Astrocyte of the spinal cord (primary cell): ENCODE results near the gene CAPG.

Source experiments
- DNase-seq: peaks from one replicate; pipeline ENCODE4 v3.0.0; 2011; ENCODE audit warnings: low read depth, low spot score
- H3K4me3 ChIP-seq: 2 replicates; pipeline ENCODE4 v1.5.1; 2011; ENCODE audit warnings: low read depth, mild to moderate bottlenecking, low read length, moderate library complexity
- in situ Hi-C: cut with HindIII; loops from 2 replicates; pipeline ENCODE4 v1.10.0; 2017; ENCODE audit warnings: low sequenced_read_pairs
- TF ChIP-seq, protein P1 (sequence below): IDR thresholded peaks from 2 replicates; pipeline ENCODE4 v1.5.1; 2012; ENCODE audit warnings: low read depth, mild to moderate bottlenecking, low read length, inconsistent platforms

CAPG gene

GRCh38 chr2:85428343-85428881 lies 18.2 kb upstream of the CAPG start:
- in situ Hi-C loops: no loop called here
- TF ChIP-seq, protein P1, sequence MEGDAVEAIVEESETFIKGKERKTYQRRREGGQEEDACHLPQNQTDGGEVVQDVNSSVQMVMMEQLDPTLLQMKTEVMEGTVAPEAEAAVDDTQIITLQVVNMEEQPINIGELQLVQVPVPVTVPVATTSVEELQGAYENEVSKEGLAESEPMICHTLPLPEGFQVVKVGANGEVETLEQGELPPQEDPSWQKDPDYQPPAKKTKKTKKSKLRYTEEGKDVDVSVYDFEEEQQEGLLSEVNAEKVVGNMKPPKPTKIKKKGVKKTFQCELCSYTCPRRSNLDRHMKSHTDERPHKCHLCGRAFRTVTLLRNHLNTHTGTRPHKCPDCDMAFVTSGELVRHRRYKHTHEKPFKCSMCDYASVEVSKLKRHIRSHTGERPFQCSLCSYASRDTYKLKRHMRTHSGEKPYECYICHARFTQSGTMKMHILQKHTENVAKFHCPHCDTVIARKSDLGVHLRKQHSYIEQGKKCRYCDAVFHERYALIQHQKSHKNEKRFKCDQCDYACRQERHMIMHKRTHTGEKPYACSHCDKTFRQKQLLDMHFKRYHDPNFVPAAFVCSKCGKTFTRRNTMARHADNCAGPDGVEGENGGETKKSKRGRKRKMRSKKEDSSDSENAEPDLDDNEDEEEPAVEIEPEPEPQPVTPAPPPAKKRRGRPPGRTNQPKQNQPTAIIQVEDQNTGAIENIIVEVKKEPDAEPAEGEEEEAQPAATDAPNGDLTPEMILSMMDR: no peak
- DNase-seq: no peak
- H3K4me3 ChIP-seq: no peak overlapping the region

- TF ChIP-seq, protein P1: no peak
- H3K4me3 ChIP-seq: no peak overlapping the region
- in situ Hi-C loops: no loop called here
- no peak for DNase-seq
Observed at GRCh38 chr2:85427300-85427835, 17.2 kb upstream of the CAPG start.

GRCh38 chr2:85425588-85425987 lies 15.4 kb upstream of the CAPG start:
- in situ Hi-C loops: no loop called here
- no peak overlapping the region for H3K4me3 ChIP-seq
- TF ChIP-seq, protein P1: no peak
- no peak for DNase-seq

GRCh38 chr2:85423525-85423924 lies 13.4 kb upstream of the CAPG start:
- in situ Hi-C loops: loop anchor here (25.0 kb wide), 1 partner anchor 114 kb away; the partner anchor contains the start of gene MAT2A
- TF ChIP-seq, protein P1: no peak
- no peak for DNase-seq
- H3K4me3 ChIP-seq: no peak overlapping the region

DNA sequence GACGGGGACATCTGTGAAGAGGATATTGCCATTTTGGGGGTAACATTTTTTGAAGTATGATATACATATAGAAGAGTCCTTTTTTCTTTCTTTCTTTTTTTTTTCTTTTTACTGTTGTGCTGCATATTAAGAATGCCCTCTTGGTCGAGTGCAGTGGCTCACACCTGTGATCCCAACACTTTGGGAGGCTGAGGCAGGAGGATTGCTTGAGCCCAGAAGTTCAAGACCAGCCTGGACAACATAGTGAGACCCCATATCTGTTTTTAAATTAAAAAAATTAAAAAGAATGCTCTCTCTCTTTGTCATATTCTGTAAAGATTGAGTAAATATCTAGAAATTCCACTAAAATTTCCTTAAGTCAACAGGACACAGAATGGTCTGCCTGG lies 11.9 kb upstream of the CAPG start:
- in situ Hi-C loops: loop anchor here (25.0 kb wide), 1 partner anchor 115 kb away; the partner anchor contains the start of gene MAT2A
- TF ChIP-seq, protein P1: no peak
- H3K4me3 ChIP-seq: no peak overlapping the region
- no peak for DNase-seq

GRCh38 chr2:85421260-85422071 lies 11.3 kb upstream of the CAPG start:
- in situ Hi-C loops: loop anchor here (25.0 kb wide), 1 partner anchor 116 kb away; the partner anchor contains the start of gene MAT2A
- no peak overlapping the region for H3K4me3 ChIP-seq
- TF ChIP-seq, protein P1: no peak
- DNase-seq: peak; percentile 66
